Fibroblast of the aortic adventitia (primary cell): ENCODE measurements around the gene PRICKLE4. TPM values are rescaled to one million over a fixed set of nuclear protein-coding genes. Genes with fewer than 3 reads are reported as not detected.
A peak's percentile ranks its signal among the peaks of the same experiment; 100 is the strongest.

ENCODE experiments used
- DNase-seq: peaks from one replicate; pipeline ENCODE4 v3.0.0-alpha.2; 2010; ENCODE audit warnings: low read depth
- H3K4me3 ChIP-seq: 2 replicates; pipeline ENCODE4 v1.5.1; 2011; ENCODE audit warnings: low read depth, mild to moderate bottlenecking, control low read depth, low read length, moderate library complexity
- total RNA-seq: library from RNA; depleted of rRNA; stranded (reverse); fragments of >200 nt; gene quantifications from 2 replicates; pipeline ENCODE4 v1.2.3, GENCODE V29; 2012; ENCODE audit warnings: low replicate concordance
- TF ChIP-seq, protein P1 (sequence below): IDR thresholded peaks from 2 replicates; pipeline ENCODE4 v1.5.1; 2011; ENCODE audit warnings: mild to moderate bottlenecking, low read length, control low read depth, inconsistent platforms; ENCODE audit not compliant: insufficient read depth

Gene PRICKLE4
- 0.45 and 6.3 TPM in 2 replicates for total RNA-seq

DNA sequence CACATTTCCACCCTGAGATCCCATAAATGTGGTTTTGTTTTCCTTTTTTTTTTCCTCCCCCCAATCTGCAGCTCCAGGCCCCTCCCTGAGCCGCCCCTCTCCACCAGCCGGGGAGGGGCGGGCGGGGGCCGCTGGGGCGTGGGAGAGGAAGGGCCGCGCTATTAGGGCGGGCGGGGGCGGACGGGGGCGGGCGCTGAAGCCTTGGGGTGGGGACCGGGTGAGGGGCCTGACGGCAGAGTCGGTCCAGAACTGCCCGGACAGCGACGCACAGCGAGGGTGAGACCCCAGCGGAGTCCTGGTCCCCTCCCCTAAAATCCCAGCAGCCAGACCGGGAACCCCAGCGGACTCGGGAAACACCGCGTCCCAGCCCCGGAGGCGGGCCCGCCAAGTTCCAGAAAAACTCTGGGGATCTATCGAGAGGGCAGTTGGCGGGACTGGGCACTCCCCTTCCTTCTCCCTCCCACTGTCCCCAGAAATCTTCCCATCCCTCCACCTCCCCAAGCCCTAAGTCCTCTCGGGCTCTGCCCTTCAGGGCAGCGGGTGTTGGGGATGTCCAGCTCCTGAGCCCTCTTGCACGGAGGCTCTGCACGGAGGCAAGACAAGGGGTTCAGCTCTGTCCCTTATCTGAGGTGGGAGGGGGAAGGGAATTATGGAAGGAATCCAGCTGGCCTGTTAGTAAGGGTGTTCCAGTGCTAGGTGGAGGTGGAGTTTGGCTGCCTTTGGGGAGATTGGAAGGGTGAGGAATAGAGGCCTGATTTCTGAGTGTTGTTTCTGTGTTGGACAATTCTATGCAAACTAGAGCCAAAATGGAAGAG lies at the start of gene PRICKLE4:
Gene PRICKLE4 (plus strand): TSS at position 232 of the 815 bp plus-strand sequence. CDS start 2,692 bp downstream, outside the sequence.
- TF ChIP-seq, protein P1, sequence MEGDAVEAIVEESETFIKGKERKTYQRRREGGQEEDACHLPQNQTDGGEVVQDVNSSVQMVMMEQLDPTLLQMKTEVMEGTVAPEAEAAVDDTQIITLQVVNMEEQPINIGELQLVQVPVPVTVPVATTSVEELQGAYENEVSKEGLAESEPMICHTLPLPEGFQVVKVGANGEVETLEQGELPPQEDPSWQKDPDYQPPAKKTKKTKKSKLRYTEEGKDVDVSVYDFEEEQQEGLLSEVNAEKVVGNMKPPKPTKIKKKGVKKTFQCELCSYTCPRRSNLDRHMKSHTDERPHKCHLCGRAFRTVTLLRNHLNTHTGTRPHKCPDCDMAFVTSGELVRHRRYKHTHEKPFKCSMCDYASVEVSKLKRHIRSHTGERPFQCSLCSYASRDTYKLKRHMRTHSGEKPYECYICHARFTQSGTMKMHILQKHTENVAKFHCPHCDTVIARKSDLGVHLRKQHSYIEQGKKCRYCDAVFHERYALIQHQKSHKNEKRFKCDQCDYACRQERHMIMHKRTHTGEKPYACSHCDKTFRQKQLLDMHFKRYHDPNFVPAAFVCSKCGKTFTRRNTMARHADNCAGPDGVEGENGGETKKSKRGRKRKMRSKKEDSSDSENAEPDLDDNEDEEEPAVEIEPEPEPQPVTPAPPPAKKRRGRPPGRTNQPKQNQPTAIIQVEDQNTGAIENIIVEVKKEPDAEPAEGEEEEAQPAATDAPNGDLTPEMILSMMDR = no peak
- H3K4me3 ChIP-seq = peak within 1 kb of the TSS; percentile 79
- DNase-seq = peak; percentile 43

DNA sequence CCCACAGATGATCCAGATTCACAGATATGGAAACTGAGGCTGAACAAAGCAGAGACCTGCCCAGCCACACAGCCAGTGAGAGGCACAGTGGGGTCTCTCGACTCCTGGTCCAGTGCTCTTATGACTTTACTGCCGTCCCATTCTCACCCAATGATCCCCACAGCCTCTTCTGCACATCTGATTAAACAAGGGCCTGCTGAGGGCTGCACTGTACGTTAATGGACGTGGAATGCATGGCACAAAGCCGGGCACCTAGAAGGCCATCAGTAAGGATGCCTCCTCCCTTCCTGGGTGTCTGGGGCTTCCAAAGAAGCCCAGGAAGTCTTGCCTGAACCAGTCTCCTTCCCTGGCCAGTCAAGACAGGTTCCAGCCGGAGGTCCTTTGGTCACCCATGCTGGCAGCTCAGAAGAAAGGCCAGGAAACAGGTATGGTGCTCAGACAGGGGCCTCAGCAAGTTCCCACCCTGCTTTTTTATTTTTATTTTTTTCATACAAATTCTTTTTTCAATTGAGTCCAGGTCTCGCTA lies 49.0 kb upstream of the PRICKLE4 start:
- TF ChIP-seq, protein P1 = no peak
- no peak for DNase-seq
- H3K4me3 ChIP-seq = no peak overlapping the region

GRCh38 chr6:41732149-41732548 lies 48.4 kb upstream of the PRICKLE4 start:
- TF ChIP-seq, protein P1 = no peak
- no peak for DNase-seq
- no peak overlapping the region for H3K4me3 ChIP-seq

DNA sequence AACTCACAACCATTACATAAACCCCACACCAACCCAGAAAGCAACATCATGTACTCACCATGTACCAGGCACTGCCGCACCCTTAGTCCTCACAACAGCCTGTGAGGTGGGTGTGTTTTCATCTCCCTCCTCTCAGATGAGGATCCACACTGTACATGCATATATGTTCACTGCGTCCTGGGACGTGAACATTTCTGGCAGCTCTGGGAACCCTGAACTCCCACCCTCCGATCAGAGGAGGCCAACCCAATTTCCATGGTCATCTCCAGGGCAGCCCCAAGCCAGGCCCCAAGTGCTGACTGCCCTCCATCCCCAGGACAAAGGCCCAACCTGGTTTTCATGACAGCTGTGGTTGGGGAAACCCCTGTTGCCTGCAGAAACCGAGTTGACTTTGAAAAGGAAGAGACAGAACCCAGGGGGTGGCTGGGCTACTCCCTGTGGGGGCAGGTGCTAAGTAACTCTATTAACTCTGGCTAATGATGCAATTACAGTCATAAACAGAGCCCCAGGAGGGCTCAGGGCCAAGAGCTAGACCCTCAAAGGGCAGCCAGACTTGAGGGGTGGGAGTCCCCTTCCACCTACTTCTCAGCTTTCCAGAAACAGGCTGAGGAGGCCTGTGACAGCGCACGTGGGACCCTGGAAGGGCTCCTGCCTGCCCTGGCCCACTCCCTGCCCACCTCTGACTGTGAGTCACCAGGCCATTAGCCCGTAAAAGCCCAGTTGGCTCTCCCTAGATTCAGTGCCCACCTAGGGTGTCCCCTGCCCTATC lies 47.8 kb upstream of the PRICKLE4 start:
- no peak for DNase-seq
- TF ChIP-seq, protein P1 = no peak
- no peak overlapping the region for H3K4me3 ChIP-seq

GRCh38 chr6:41733360-41733706 lies 47.2 kb upstream of the PRICKLE4 start:
- no peak for DNase-seq

More at GRCh38 chr6:41733360-41733706, 47.2 kb upstream of the PRICKLE4 start:
- TF ChIP-seq, protein P1 = no peak
- H3K4me3 ChIP-seq = peak overlapping the region; percentile 75
